Esophagus squamous epithelium (tissue), 4 donors: Measurements from ENCODE around the gene SECTM1.

Experiments
- POLR2A ChIP-seq, 4 donors: fragments of 450-650 bp; IDR thresholded peaks; one replicate each; pipeline ENCODE4 v1.6.1; 2017; ENCODE audit warnings: antibody characterized with exemption in 4 of 4, mild to moderate bottlenecking in 4 of 4, moderate library complexity in 3 of 4
- TF ChIP-seq, protein P1 (sequence below), 6 experiments: fragments of 450-650 bp in 4 of 6; fragments of 200-600 bp in 2 of 6; sonication (generic) in 2 of 6; IDR thresholded peaks; one replicate each; pipeline ENCODE4 v1.5.1; 2016 to 2019; ENCODE audit warnings: antibody characterized with exemption in 6 of 6, mild to moderate bottlenecking in 4 of 6, moderate library complexity in 4 of 6

DNA sequence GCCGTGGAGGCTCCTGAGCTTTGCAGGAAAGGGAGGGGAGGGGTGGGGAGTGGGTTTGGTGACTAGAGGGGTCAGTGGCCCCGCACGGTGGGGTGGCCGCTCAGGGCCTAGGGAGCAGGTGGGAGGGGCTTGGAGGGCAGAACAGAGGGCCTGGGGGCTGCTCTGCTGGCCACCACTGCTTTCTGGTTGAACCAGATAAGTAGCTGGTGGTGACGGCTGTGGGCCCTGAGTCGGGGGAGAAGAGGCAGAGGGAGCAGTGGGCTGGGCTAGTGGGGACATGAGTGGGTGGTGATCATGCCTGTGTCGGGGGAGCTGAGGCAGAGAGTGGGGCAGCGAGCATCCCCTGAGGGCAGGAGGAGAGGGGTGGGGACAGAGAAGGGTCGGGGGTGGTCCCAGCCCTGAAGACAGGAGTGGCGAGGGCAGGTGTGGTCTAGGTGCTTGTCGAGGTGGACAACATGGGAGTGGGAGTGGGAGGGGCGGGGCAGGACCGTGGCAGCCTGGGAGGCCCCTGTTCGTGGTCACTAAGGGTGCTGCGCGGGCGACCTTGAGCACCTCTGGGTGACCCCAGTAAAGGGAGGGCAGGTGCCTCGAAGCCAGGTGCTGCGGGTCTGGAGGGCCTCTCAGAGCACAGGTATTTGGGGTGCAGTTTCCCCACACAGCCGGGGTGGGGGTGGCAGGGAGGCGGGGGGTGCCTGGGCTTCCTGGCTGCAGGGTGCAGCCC lies 9.9 kb downstream of the SECTM1 start:
- TF ChIP-seq, protein P1, sequence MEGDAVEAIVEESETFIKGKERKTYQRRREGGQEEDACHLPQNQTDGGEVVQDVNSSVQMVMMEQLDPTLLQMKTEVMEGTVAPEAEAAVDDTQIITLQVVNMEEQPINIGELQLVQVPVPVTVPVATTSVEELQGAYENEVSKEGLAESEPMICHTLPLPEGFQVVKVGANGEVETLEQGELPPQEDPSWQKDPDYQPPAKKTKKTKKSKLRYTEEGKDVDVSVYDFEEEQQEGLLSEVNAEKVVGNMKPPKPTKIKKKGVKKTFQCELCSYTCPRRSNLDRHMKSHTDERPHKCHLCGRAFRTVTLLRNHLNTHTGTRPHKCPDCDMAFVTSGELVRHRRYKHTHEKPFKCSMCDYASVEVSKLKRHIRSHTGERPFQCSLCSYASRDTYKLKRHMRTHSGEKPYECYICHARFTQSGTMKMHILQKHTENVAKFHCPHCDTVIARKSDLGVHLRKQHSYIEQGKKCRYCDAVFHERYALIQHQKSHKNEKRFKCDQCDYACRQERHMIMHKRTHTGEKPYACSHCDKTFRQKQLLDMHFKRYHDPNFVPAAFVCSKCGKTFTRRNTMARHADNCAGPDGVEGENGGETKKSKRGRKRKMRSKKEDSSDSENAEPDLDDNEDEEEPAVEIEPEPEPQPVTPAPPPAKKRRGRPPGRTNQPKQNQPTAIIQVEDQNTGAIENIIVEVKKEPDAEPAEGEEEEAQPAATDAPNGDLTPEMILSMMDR (IDR thresholded peaks at IDR 0.05), result no peak
- no peak for TF ChIP-seq POLR2A (IDR thresholded peaks at IDR 0.05)
